GM23248 (cell line): ENCODE results near the gene ECT2L.

Source experiments
- EZH2 ChIP-seq: fragments of 200-600 bp; sonication (generic); IDR thresholded peaks from 2 replicates; pipeline ENCODE4 v1.6.1; 2018; ENCODE audit warnings: antibody characterized with exemption, mild to moderate bottlenecking; ENCODE audit not compliant: insufficient read depth, poor library complexity, severe bottlenecking
- EZH2phosphoT487 ChIP-seq: fragments of 200-600 bp; sonication (generic); IDR thresholded peaks from 2 replicates; pipeline ENCODE4 v1.6.1; 2018; ENCODE audit warnings: antibody characterized with exemption, moderate library complexity, mild to moderate bottlenecking, low read depth; ENCODE audit not compliant: insufficient read depth

DNA sequence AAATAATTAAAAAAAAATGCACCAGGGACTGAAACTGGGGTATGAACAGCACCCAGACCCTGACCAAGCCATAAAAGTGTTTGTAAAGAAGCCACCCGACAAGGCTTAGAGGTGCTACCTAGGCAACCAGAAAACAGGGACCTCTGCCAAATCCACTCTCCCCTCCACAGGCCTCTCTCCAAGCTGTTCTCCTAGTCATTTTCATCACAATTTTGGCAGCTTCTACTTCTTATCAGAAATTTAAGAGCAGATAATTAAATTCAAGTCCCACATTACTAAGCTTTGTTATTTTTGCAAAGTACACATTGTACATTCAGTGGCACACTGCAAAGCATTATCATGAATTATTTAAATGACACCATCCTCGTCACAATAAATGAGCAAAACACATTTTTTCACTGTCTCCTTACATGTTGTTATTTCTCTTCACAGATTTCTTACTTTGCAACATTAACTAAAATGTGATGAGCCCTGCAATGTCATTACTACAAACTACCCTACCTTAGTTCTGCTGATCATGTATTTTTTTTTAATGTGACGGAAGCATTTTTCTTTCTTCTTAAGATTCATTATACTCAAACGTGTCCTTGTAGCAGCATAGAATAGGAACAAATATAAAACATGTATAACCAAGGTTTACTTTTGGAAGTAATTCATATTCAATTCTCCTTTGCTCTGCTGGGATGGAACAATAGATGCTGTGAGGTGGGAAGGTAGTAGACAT lies 38.1 kb downstream of the ECT2L start:
- TF ChIP-seq EZH2 = no peak
- no peak for TF ChIP-seq EZH2phosphoT487
